OCI-LY3 (cell line): ENCODE measurements around the gene BABAM2.

Source experiments
- H2AFZ ChIP-seq: fragments of 200-600, 300-600 bp; shearing (Covaris generic); 2 replicates; pipeline ENCODE4 v1.6.0; 2014; ENCODE audit warnings: antibody characterized with exemption, low read depth, low read length
- H3K27ac ChIP-seq: fragments of 200-600, 300-600 bp; sonication (generic); 2 replicates; pipeline ENCODE4 v1.5.1; 2014; ENCODE audit warnings: mild to moderate bottlenecking, low read length, moderate library complexity, mixed read lengths
- H3K27me3 ChIP-seq: fragments of 200-600, 300-600 bp; sonication (generic); 2 replicates; pipeline ENCODE4 v1.6.1; 2014; ENCODE audit warnings: low read depth, low read length, mixed read lengths
- H3K36me3 ChIP-seq: fragments of 200-600, 300-600 bp; sonication (generic); replicated peaks from 2 replicates; pipeline ENCODE3; 2014; ENCODE audit warnings: low read depth, low read length, mixed read lengths
- H3K4me1 ChIP-seq: fragments of 300-600, 200-600 bp; sonication (generic); 2 replicates; pipeline ENCODE4 v1.6.1; 2014; ENCODE audit warnings: low read length, mixed read lengths
- H3K4me2 ChIP-seq: fragments of 200-600, 300-600 bp; sonication (generic); 2 replicates; pipeline ENCODE4 v1.6.1; 2014; ENCODE audit warnings: low read length, mixed read lengths
- H3K4me3 ChIP-seq: fragments of 300-600, 200-600 bp; sonication (generic); 2 replicates; pipeline ENCODE4 v1.5.1; 2014; ENCODE audit warnings: antibody characterized with exemption, mild to moderate bottlenecking, low read length, moderate library complexity
- H3K79me2 ChIP-seq: fragments of 300-600, 200-600 bp; shearing (Covaris generic); 2 replicates; pipeline ENCODE4 v1.6.1; 2014; ENCODE audit warnings: mild to moderate bottlenecking, low read length, mixed read lengths
- H3K9ac ChIP-seq: fragments of 300-600, 200-600 bp; shearing (Covaris generic); 2 replicates; pipeline ENCODE4 v1.6.0; 2014; ENCODE audit warnings: mild to moderate bottlenecking, low read length, moderate library complexity
- H3K9me3 ChIP-seq: fragments of 200-600, 300-600 bp; shearing (Covaris generic); 2 replicates; pipeline ENCODE4 v1.6.1; 2014; ENCODE audit warnings: low read length, mixed read lengths; ENCODE audit not compliant: insufficient read depth
- H4K20me1 ChIP-seq: fragments of 200-600, 300-600 bp; sonication (generic); 2 replicates; pipeline ENCODE4 v1.6.1; 2016; ENCODE audit warnings: low read length, mixed read lengths; ENCODE audit not compliant: insufficient read depth
- CTCF ChIP-seq: fragments of 200-600, 300-600 bp; sonication (generic); IDR thresholded peaks from 2 replicates; pipeline ENCODE4 v1.5.1; 2014; ENCODE audit warnings: antibody characterized with exemption, low read length, low read depth
- EZH2phosphoT487 ChIP-seq: fragments of 200-600 bp; shearing (Covaris generic); IDR thresholded peaks from 2 replicates; pipeline ENCODE4 v1.6.1; 2018; ENCODE audit warnings: antibody characterized with exemption, mixed run types, low read depth

The BABAM2 gene

DNA sequence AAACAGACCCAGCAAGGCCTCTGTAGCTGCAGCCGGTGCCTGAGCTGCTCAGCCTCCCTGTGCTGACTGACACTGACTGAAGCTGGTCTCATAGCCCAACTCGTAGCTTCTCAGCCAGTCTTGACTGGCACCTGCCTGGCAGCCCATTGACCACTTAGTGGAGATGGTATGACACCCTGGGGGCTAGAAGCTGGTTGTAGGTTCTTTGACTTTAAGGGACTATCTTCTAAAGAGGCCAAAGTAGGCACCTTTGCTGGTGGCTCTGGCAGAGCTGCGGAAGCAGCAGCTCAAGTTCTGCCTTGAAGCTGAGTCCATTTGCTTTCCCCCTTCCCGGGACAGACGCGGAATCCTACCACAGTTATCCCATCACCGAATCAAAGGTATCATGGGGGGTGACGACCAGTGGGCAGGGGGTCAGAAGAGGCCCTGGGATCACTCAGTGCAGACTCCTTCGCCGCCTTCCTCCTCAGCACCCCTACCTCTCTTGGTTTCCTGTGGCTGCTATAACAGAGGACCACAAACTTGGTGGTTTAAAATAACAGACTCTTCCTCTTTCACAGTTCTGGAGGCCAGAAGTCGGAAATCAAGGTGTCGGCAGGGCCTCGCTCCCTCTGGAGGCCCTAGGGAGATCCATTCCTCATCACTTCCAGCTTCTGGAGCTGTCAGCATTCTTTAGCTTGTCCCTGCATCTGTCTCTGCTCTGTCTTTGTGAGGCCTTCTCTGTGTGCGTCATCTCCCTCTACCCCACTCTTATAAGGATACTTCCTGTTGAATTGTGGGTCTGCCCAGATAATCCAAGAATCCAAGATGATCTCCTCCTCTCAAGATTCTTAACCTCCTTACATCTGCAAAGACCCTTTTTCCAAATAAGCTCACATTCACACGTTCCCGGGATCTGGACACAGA lies 488.4 kb downstream of the BABAM2 start:
- H3K9ac ChIP-seq = no peak overlapping the region
- H3K4me2 ChIP-seq = no peak overlapping the region
- no peaks in the 10 kb centered on the region for H3K4me1 ChIP-seq
- H2AFZ ChIP-seq = no peak overlapping the region
- peaks cover 18% of the 10 kb centered on the region for H3K27me3 ChIP-seq
- no peaks in the 10 kb centered on the region for H3K79me2 ChIP-seq
- H3K4me3 ChIP-seq = no peak overlapping the region
- H3K9me3 ChIP-seq = no peaks in the 10 kb centered on the region
- H3K36me3 ChIP-seq = no peaks in the 10 kb centered on the region
- H3K27ac ChIP-seq = no peak overlapping the region
- TF ChIP-seq EZH2phosphoT487 = no peak
- TF ChIP-seq CTCF = no peak
- H4K20me1 ChIP-seq = no peaks in the 10 kb centered on the region

GRCh38 chr2:28380219-28380618 lies 489.7 kb downstream of the BABAM2 start:
- no peak overlapping the region for H3K4me3 ChIP-seq
- no peaks in the 10 kb centered on the region for H3K36me3 ChIP-seq
- peaks cover 12% of the 10 kb centered on the region for H3K27me3 ChIP-seq
- H3K4me1 ChIP-seq = no peaks in the 10 kb centered on the region
- H2AFZ ChIP-seq = no peak overlapping the region
- H3K4me2 ChIP-seq = no peak overlapping the region
- no peaks in the 10 kb centered on the region for H3K9me3 ChIP-seq
- TF ChIP-seq EZH2phosphoT487 (no peak), CTCF (no peak)
- H3K27ac ChIP-seq = no peak overlapping the region
- H3K79me2 ChIP-seq = no peaks in the 10 kb centered on the region
- no peak overlapping the region for H3K9ac ChIP-seq
- H4K20me1 ChIP-seq = no peaks in the 10 kb centered on the region

GRCh38 chr2:28381225-28382180 lies 491.0 kb downstream of the BABAM2 start:
- Histone ChIP-seq H3K9ac (no peak overlapping the region), H2AFZ (no peak overlapping the region), H3K4me1 (no peaks in the 10 kb centered on the region), H3K4me2 (no peak overlapping the region), H4K20me1 (no peaks in the 10 kb centered on the region), H3K79me2 (no peaks in the 10 kb centered on the region), H3K9me3 (no peaks in the 10 kb centered on the region), H3K4me3 (no peak overlapping the region), H3K27me3 (peaks cover 21% of the 10 kb centered on the region), H3K27ac (no peak overlapping the region), H3K36me3 (no peaks in the 10 kb centered on the region)
- TF ChIP-seq EZH2phosphoT487 = no peak
- peak; percentile 13; the same call in 1 of the 2 replicates for TF ChIP-seq CTCF

- no peak overlapping the region for H3K27ac ChIP-seq
- no peak overlapping the region for H3K4me2 ChIP-seq
- H4K20me1 ChIP-seq = no peaks in the 10 kb centered on the region
- no peaks in the 10 kb centered on the region for H3K9me3 ChIP-seq
- no peak overlapping the region for H2AFZ ChIP-seq
- no peaks in the 10 kb centered on the region for H3K36me3 ChIP-seq
- TF ChIP-seq CTCF = no peak
- TF ChIP-seq EZH2phosphoT487 = no peak
- H3K4me3 ChIP-seq = no peak overlapping the region
- H3K27me3 ChIP-seq = peaks cover 25% of the 10 kb centered on the region
- no peaks in the 10 kb centered on the region; the same call in 1 of the 2 replicates for H3K4me1 ChIP-seq
- no peak overlapping the region for H3K9ac ChIP-seq
- no peaks in the 10 kb centered on the region for H3K79me2 ChIP-seq
Measured at GRCh38 chr2:28382755-28383154, 492.2 kb downstream of the BABAM2 start.
